ENCODE measurements around the gene GPR27. TPM values are rescaled to one million over a fixed set of nuclear protein-coding genes. Genes with fewer than 3 reads are reported as not detected.
A peak's percentile ranks its signal among the peaks of the same experiment; 100 is the strongest.

GPR27 gene
- total RNA-seq, 8 experiments from 2014 or later: 0.17 to 20.5 (median 11.0) TPM; not detected in 1

DNA sequence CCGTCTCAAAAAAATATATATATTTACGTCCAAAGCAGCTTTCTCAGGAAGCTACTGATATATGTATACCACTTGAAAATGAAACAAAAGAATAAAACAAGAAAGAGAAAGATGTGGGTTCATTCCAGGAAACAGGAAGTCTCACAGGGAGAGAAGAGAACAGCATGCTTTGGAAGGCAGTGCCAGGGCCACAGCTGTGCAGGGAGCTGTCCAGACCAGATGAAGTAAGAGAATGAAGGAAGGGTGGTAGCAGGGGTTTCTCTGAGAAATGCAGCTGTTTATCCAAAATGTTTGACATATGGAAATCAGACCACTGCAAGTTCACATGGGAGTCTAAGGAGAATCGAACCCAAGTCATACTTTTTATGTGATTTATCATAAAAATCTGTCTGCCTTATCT lies 8.9 kb upstream of the GPR27 start:
- in situ Hi-C loops (cut with MboI; ENCODE audit: low pct_unique_long_range_greater_than_20kb in 2 of 9, low sequenced_read_pairs in 9 of 9, unreplicated experiment in 9 of 9): no loop called here
- Histone ChIP-seq H3K4me1 (replicated peaks in 1 of 2) (no peaks in the 10 kb centered on the region), H3K27ac (no peak overlapping the region), H3K4me3 (no peak overlapping the region)
- no peak for ATAC-seq (replicated peaks in 6 of 8)
- 0 to 100% (median 73%) methylated on average over 1 to 3 of the region's 3 CpGs; no CpG with 5 or more reads in 3 of the 10 experiments for WGBS, 10 experiments

DNA sequence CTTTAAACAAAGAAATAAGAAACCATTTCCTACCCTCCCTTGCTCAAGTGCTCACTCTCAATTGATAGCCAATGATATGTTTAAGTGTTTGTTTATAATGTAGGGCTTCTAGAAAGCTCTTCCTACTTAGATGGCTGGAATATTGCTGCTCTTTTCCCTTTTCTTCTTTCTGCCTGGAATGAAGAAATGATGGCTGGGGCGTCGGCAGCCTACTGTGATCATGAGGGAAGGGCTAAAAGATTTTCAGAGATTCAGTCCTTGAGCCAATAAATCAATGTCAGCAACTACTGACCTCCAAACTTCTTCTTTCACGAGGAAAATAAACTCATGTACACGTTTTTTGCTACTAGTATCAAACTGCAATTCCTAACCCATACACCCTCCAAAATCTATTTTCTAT lies 2.1 kb upstream of the GPR27 start:
- no peak overlapping the region for H3K4me3 ChIP-seq
- in situ Hi-C loops (cut with MboI; ENCODE audit: low pct_unique_long_range_greater_than_20kb in 2 of 9, low sequenced_read_pairs in 9 of 9, unreplicated experiment in 9 of 9): no loop called here
- no peak overlapping the region for H3K27ac ChIP-seq
- 56 to 90% (median 76%) methylated on average over 2 to 4 of the region's 4 CpGs; no CpG with 5 or more reads in 2 of the 10 experiments for WGBS, 10 experiments
- peaks cover 13 to 14% of the 10 kb centered on the region in 2 donors for H3K4me1 ChIP-seq (replicated peaks in 1 of 2)
- ATAC-seq (replicated peaks in 6 of 8): no peak

DNA sequence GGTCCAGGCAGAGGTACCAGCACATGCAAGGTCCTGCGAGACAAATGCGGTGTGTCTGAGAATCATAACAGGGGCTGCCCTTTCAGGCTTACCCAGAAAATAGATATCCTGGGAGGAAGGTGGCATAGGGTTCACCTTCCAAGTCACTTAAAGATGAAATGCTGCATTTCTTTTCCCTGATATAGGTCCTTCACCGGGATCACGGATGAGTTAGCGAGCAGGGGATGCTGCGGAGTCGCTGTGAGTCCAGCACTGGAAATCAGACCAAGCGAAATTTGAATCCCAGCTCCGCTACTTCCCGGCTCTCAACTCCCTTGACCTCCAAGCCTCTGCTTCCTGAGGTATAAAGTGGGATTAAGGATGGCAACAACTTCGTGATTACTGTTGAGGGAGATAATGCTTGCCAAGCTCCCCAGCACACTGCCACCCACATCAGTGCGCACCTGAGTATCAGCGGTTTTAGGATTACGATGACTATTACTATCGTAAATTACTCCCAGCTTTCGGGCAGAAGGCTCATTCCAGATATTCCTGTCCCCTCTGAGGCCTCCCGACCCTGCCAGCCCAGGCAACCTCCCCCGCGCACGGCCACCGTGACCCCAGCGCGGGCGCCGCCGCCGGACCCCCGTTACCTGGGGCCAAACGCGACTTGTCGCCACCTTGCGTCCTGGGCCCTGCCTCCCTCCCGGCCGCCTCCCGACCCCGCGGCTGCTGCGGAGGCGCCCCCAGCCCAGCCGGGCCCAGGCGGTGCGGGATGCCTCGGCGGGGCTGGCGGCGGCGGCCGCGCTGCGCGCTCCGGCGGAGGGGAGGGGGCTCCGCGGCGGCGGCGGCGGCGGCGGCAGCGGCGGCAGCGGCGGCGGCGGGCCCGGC lies 589 bp upstream of the GPR27 start:
- in situ Hi-C loops (cut with MboI; ENCODE audit: low pct_unique_long_range_greater_than_20kb in 2 of 9, low sequenced_read_pairs in 9 of 9, unreplicated experiment in 9 of 9): no loop called here
- Histone ChIP-seq H3K4me3 (peak overlapping the region; percentile 55 to 83 (median 64)), H3K4me1 (replicated peaks in 1 of 2) (peaks cover 13 to 14% of the 10 kb centered on the region in 2 donors), H3K27ac (peak overlapping the region; percentile 69 to 75)
- peak in 5 of 8 experiments; percentile 69 to 77 (median 75) for ATAC-seq (replicated peaks in 6 of 8)
- 8 to 100% (median 45%) methylated on average over 1 to 15 of the region's 68 CpGs for whole genome bisulfite sequencing, 10 experiments

DNA sequence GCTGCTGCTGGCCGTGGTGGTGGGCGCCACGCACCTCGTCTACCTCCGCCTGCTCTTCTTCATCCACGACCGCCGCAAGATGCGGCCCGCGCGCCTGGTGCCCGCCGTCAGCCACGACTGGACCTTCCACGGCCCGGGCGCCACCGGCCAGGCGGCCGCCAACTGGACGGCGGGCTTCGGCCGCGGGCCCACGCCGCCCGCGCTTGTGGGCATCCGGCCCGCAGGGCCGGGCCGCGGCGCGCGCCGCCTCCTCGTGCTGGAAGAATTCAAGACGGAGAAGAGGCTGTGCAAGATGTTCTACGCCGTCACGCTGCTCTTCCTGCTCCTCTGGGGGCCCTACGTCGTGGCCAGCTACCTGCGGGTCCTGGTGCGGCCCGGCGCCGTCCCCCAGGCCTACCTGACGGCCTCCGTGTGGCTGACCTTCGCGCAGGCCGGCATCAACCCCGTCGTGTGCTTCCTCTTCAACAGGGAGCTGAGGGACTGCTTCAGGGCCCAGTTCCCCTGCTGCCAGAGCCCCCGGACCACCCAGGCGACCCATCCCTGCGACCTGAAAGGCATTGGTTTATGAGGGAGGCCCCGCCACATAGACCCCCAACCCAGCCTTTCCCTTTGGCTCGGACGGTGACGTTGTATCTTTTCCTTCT lies 1.1 kb downstream of the GPR27 start:
- whole genome bisulfite sequencing, 10 experiments: 17 to 71% (median 61%) methylated on average over 3 to 20 of the region's 65 CpGs; no CpG with 5 or more reads in 6 of the 10 experiments
- H3K4me1 ChIP-seq (replicated peaks in 1 of 2): peaks cover 13 to 14% of the 10 kb centered on the region in 2 donors
- H3K27ac ChIP-seq: no peak overlapping the region
- no peak for ATAC-seq (replicated peaks in 6 of 8)
- in situ Hi-C loops (cut with MboI; ENCODE audit: low pct_unique_long_range_greater_than_20kb in 2 of 9, low sequenced_read_pairs in 9 of 9, unreplicated experiment in 9 of 9): no loop called here
- peak overlapping the region; percentile 55 to 83 (median 64) for H3K4me3 ChIP-seq

DNA sequence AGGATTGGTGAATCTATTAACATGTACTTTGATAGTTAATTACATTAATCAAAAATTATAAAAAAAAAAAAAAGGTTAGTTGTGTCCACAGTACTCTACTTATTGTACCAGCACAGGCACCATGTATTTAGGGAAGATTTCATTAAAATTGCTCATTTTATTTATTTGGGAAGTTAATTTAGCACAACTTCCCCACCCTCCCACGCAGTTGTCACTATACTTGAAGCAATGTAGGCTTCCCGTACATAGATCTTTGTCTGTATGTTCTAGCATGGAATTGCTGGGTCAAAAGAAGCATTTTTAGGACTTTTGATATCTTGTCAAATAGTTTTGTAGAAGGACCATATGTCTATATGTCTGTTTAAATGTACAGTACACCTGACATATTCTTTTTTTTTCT lies 4.4 kb downstream of the GPR27 start:
- Histone ChIP-seq H3K4me3 (no peak overlapping the region), H3K27ac (no peak overlapping the region), H3K4me1 (replicated peaks in 1 of 2) (peaks cover 13 to 14% of the 10 kb centered on the region in 2 donors)
- no peak for ATAC-seq (replicated peaks in 6 of 8)
- WGBS, 10 experiments: 40 to 100% (median 90%) methylated on average over 1 to 2 of the region's 2 CpGs; no CpG with 5 or more reads in 1 of the 10 experiments
- in situ Hi-C loops (cut with MboI; ENCODE audit: low pct_unique_long_range_greater_than_20kb in 2 of 9, low sequenced_read_pairs in 9 of 9, unreplicated experiment in 9 of 9): no loop called here

DNA sequence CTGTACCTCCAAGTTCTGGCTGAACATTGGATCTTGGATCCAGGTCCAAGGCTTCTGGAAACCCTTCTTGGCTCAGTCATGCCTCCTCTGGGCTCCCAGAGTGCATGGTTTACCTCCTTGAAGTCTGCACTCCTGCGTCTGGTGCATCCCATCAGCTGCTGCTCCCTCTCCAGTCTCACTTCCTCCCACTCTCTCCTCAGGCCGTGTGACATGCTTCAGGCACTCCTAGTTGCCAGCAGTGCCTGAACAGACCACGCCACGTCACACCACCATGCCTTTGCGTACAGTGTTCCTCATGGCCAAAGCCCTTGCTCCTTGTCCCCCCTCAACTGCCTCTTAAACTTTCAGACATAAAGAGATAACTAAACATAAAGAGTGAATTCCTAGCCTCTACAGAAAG lies 5.7 kb downstream of the GPR27 start:
- Histone ChIP-seq H3K4me1 (replicated peaks in 1 of 2) (peaks cover 13 to 14% of the 10 kb centered on the region in 2 donors), H3K4me3 (no peak overlapping the region), H3K27ac (no peak overlapping the region)
- WGBS, 10 experiments: 53 to 100% (median 78%) methylated on average over 1 to 5 of the region's 5 CpGs; no CpG with 5 or more reads in 4 of the 10 experiments
- in situ Hi-C loops (cut with MboI; ENCODE audit: low pct_unique_long_range_greater_than_20kb in 2 of 9, low sequenced_read_pairs in 9 of 9, unreplicated experiment in 9 of 9): no loop called here
- no peak for ATAC-seq (replicated peaks in 6 of 8)

DNA sequence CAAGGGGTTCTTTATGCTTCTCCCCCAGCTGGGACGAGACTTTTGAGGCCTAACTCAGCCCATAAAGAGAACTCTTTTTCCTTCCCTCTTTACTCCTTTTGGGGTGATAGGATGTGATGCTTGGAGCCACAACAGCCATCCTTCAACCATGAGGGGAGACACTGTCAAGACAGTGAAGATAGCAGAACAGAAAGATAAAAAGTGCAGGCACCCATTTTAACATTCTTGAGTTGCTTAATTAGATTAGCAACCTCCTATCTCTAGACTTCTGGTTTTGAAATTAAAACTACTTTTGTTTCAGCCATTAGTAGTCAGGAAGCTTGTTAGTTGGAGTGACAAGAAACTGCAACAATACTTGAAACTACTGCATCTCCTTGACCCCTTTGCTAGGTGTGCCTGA lies 6.5 kb downstream of the GPR27 start:
- in situ Hi-C loops (cut with MboI; ENCODE audit: low pct_unique_long_range_greater_than_20kb in 2 of 9, low sequenced_read_pairs in 9 of 9, unreplicated experiment in 9 of 9): no loop called here
- H3K4me3 ChIP-seq: no peak overlapping the region
- ATAC-seq (replicated peaks in 6 of 8): no peak
- H3K27ac ChIP-seq: no peak overlapping the region
- WGBS, 10 experiments: 40 to 80% (median 51%) methylated on average over 1 of the region's 1 CpG; no CpG with 5 or more reads in 4 of the 10 experiments
- H3K4me1 ChIP-seq (replicated peaks in 1 of 2): peaks cover 6 to 10% of the 10 kb centered on the region in 2 donors

DNA sequence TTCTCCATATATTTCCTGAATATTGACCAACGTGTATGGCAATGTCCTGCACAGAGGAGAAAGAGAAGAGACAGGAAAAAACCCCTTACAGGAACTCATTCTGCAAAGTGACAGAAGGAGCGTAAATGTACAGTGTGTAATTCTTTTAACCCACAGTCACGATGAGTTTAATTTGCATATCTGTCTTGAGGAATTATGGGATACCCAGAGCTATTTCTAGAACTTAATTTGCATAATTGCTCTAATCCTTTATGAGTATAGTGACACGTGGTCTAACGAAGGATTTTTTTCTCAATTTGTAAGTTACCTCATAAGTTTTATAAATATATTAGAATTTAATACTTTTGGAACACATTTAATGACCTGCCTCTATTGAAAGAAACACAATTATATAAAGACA lies 9.8 kb downstream of the GPR27 start:
- in situ Hi-C loops (cut with MboI; ENCODE audit: low pct_unique_long_range_greater_than_20kb in 2 of 9, low sequenced_read_pairs in 9 of 9, unreplicated experiment in 9 of 9): no loop called here
- 30 to 80% (median 55%) methylated on average over 1 to 5 of the region's 5 CpGs for WGBS, 10 experiments
- ATAC-seq (replicated peaks in 6 of 8): peak in 5 of 8 experiments; percentile 22 to 65 (median 35)
- no peak overlapping the region for H3K27ac ChIP-seq
- no peak overlapping the region for H3K4me3 ChIP-seq
- H3K4me1 ChIP-seq (replicated peaks in 1 of 2): no peaks in the 10 kb centered on the region

DNA sequence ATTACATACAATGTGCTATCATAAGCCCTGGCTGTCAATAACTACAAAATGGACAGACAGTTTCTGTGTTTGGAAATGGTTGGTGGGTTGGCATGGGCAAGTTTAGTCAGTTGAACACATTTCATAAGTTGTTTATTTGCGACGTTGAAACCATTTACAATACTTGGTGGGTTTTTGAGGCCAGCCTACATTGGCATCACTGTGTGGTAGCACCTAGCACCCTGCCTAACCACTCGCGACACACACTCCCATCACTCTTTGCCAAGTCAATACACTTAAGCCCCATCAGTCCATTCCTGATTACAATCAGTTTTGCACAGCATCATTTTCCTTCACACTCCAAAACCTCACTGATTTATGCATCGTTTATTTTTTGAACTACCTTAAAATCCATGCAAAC lies 17.5 kb downstream of the GPR27 start:
- in situ Hi-C loops (cut with MboI; ENCODE audit: low pct_unique_long_range_greater_than_20kb in 2 of 9, low sequenced_read_pairs in 9 of 9, unreplicated experiment in 9 of 9): no loop called here
- H3K4me1 ChIP-seq (replicated peaks in 1 of 2): peaks cover 0 to 8% of the 10 kb centered on the region in 2 donors
- 36 to 95% (median 85%) methylated on average over 1 to 5 of the region's 5 CpGs for WGBS, 10 experiments
- no peak overlapping the region for H3K27ac ChIP-seq
- no peak for ATAC-seq (replicated peaks in 6 of 8)
- H3K4me3 ChIP-seq: no peak overlapping the region

DNA sequence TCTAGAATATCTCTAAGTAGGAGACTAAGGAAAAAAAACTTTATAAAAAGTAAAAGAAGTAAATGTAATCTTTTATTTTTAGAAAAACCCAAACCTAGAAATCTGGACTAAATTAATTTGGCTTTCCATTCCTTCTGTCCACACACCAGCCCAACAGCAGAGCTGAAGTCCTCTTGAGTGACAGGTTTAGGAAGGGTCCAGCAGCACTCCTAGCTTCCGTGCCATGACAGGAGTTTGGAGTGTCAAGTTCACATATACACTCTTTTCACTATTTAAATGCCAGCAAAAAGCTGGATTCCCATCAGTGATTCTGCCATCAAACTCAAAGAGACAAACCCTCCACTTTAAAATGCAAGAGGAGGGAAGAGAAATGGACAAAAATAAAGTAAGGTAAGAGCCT lies 18.2 kb downstream of the GPR27 start:
- H3K27ac ChIP-seq: no peak overlapping the region
- in situ Hi-C loops (cut with MboI; ENCODE audit: low pct_unique_long_range_greater_than_20kb in 2 of 9, low sequenced_read_pairs in 9 of 9, unreplicated experiment in 9 of 9): no loop called here
- 30 to 100% (median 59%) methylated on average over 1 of the region's 1 CpG; no CpG with 5 or more reads in 2 of the 10 experiments for WGBS, 10 experiments
- peaks cover 0 to 8% of the 10 kb centered on the region in 2 donors for H3K4me1 ChIP-seq (replicated peaks in 1 of 2)
- no peak for ATAC-seq (replicated peaks in 6 of 8)
- no peak overlapping the region for H3K4me3 ChIP-seq

DNA sequence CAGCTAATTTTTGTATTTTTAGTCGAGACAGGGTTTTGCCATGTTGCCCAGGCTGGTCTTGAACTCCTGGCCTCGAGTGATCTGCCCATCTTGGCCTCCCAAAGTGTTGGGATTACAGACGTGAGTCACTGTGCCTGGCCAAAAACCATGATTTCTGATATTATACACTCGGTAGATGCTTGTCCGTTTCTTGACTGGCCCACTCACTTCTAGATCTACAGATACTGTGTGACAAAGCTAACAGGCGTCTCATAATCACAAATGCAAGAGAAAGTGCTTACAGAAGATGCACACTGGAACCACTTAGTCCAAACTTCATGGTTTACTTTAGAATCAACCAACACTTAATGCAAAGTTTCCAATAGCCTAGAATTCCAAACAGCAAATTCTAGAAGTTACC lies 22.9 kb downstream of the GPR27 start:
- WGBS, 10 experiments: 40 to 90% (median 62%) methylated on average over 1 to 4 of the region's 6 CpGs; no CpG with 5 or more reads in 1 of the 10 experiments
- in situ Hi-C loops (cut with MboI; ENCODE audit: low pct_unique_long_range_greater_than_20kb in 2 of 9, low sequenced_read_pairs in 9 of 9, unreplicated experiment in 9 of 9): no loop called here
- H3K27ac ChIP-seq: no peak overlapping the region

DNA sequence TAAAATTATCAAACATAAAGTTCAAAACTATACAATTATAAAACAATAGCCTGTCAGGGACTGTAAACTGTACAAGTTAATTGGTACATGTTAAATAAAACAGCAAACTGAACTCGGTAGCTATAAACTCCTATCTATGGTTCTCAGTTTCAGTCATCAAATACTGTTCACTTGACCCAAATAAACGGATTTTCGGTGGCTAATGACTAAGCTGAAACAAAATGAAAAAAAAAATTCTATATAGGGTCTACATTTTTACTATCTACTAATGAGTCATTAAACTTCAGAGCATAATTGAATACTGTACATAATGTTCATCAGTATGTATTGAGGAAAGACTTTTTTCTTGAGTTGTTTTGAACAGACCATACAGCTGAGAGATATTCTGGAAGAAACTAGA lies 24.7 kb downstream of the GPR27 start:
- 44 to 100% (median 97%) methylated on average over 1 to 3 of the region's 3 CpGs for WGBS, 10 experiments
- Histone ChIP-seq H3K27ac (no peak overlapping the region), H3K4me1 (replicated peaks in 1 of 2) (peaks cover 0 to 8% of the 10 kb centered on the region in 2 donors), H3K4me3 (no peak overlapping the region)
- in situ Hi-C loops (cut with MboI; ENCODE audit: low pct_unique_long_range_greater_than_20kb in 2 of 9, low sequenced_read_pairs in 9 of 9, unreplicated experiment in 9 of 9): no loop called here
- no peak for ATAC-seq (replicated peaks in 6 of 8)

More for the DNA sequence above, 22.9 kb downstream of the GPR27 start:
- ATAC-seq (replicated peaks in 6 of 8): no peak
- no peak overlapping the region for H3K4me3 ChIP-seq
- H3K4me1 ChIP-seq (replicated peaks in 1 of 2): peaks cover 0 to 8% of the 10 kb centered on the region in 2 donors

DNA sequence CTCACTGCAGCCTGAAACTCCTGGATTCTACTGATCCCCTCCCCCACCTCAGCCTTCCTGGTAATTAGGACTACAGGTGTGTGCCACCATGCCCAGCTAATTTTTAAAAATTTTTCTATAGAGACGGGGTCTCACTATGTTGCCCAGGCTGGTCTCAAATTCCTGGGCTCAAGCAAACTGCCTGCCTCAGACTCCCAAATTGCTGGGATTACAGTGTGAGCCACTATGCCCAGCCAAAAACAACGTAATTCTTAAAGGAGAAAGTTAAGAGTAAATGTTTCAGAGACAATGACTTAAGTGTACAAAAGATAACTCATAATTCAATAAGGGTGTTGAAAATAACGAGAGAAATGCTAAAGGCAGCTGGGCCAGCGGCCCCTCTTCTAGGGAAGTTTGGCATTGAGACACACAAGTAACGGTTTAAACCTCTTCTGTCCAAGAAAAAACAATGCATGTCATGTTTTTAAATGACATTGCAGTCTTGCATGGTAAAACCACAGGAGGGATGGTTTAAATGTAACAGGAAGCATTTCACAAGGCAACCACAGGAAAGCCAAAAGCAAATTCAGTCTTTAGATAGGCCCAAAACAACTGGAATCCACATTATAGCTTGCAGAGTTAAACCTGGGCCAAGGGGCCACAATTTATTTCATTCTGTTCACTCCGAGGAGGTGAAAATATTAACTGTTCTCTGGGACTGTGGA lies 26.2 kb downstream of the GPR27 start:
- Histone ChIP-seq H3K4me1 (replicated peaks in 1 of 2) (peaks cover 7% of the 10 kb centered on the region in 2 donors), H3K27ac (no peak overlapping the region), H3K4me3 (no peak overlapping the region)
- in situ Hi-C loops (cut with MboI; ENCODE audit: low pct_unique_long_range_greater_than_20kb in 2 of 9, low sequenced_read_pairs in 9 of 9, unreplicated experiment in 9 of 9): no loop called here
- no peak for ATAC-seq (replicated peaks in 6 of 8)
- WGBS, 10 experiments: 10 to 87% (median 43%) methylated on average over 1 to 6 of the region's 6 CpGs

Data from motor neuron (in vitro differentiated cells).